ENCODE data around the gene TMEM131L.

GRCh38 chr4:153622093-153622492 is 155.9 kb downstream of the TMEM131L start:
- TF ChIP-seq POLR2A (IDR thresholded peaks at IDR 0.05; ENCODE audit: low read depth, low read length) (no peak), POLR2AphosphoS5 (IDR thresholded peaks at IDR 0.05; ENCODE audit: insufficient read depth, low read depth, low read length) (no peak)
- TF ChIP-seq, protein P1, sequence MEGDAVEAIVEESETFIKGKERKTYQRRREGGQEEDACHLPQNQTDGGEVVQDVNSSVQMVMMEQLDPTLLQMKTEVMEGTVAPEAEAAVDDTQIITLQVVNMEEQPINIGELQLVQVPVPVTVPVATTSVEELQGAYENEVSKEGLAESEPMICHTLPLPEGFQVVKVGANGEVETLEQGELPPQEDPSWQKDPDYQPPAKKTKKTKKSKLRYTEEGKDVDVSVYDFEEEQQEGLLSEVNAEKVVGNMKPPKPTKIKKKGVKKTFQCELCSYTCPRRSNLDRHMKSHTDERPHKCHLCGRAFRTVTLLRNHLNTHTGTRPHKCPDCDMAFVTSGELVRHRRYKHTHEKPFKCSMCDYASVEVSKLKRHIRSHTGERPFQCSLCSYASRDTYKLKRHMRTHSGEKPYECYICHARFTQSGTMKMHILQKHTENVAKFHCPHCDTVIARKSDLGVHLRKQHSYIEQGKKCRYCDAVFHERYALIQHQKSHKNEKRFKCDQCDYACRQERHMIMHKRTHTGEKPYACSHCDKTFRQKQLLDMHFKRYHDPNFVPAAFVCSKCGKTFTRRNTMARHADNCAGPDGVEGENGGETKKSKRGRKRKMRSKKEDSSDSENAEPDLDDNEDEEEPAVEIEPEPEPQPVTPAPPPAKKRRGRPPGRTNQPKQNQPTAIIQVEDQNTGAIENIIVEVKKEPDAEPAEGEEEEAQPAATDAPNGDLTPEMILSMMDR (IDR thresholded peaks at IDR 0.05; ENCODE audit: extremely low read depth in 1 of 2, insufficient read depth in 1 of 2, low read depth in 1 of 2, low read length in 2 of 2) = no peak

Measured in endothelial cell of umbilical vein (primary cell).